ENCODE measurements around the gene TMEM219.

DNA sequence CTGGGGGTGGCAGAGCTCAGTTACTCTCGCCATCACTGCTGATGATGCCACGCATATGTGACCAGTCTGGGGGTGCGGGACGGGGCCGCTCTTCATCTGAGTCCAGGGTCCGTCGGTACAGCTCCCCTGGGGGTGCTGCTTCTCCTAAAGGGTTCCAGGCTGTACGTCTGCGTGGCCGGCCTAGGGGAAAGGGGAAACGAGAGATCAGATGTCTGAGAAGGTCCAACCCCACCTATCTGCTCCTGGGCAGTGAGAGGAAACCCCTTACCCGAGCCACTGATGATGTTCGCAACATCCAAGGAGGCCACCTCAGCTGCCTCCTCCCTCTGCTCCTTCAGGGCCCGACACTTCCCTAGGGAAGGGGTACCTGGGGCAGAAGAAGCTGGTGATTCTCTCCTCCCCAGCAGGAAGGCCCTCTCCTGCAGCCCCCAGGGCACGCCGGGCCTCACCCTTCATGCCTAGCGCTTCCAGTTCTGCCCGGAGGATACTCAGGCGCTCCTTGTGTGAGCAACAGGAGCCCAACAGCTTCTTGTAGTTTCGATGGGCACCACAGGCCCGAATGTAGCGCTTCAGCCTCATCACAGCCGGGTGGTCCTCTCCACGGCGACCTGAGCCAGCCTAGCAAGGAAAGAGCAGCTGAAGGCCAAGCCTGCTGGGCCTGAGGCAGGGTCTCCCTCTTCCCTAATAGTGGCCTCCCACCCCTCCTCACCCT lies 31.5 kb downstream of the TMEM219 start:
- TF ChIP-seq CTCF (IDR thresholded peaks at IDR 0.05; ENCODE audit: extremely low read depth in 1 of 2, insufficient read depth in 1 of 2, low read depth in 1 of 2, low read length in 2 of 2): no peak
- peak; percentile 34 for TF ChIP-seq POLR2A (IDR thresholded peaks at IDR 0.05; ENCODE audit: low read depth, low read length)
- no peak for TF ChIP-seq EZH2 (IDR thresholded peaks at IDR 0.05; ENCODE audit: borderline replicate concordance, low read depth, low read length, severe bottlenecking)
- no peak for TF ChIP-seq POLR2AphosphoS5 (IDR thresholded peaks at IDR 0.05; ENCODE audit: insufficient read depth, low read depth, low read length)
- no peak for TF ChIP-seq JUN (IDR thresholded peaks at IDR 0.05; ENCODE audit: borderline replicate concordance, insufficient read depth, insufficient read length, low read depth)
- TF ChIP-seq MAX (IDR thresholded peaks at IDR 0.05; ENCODE audit: insufficient read depth, insufficient read length): no peak
- TF ChIP-seq MYC (IDR thresholded peaks at IDR 0.05; ENCODE audit: low read depth, low read length): no peak
- no peak for TF ChIP-seq GATA2 (IDR thresholded peaks at IDR 0.05; ENCODE audit: insufficient read depth, insufficient read length, low read depth, low read length)
- TF ChIP-seq FOS (IDR thresholded peaks at IDR 0.05; ENCODE audit: borderline replicate concordance, insufficient read depth, low read length): no peak
